Type B pancreatic cell (in vitro differentiated cells): Measurements from ENCODE around the gene CSH1. TPM values are rescaled to one million over a fixed set of nuclear protein-coding genes. Genes with fewer than 3 reads are reported as not detected.
"Not testable (repeated sequence)": the region's sequence is repeated elsewhere in the genome, so short reads cannot be mapped to it uniquely, and the experiment has no call there.

ENCODE experiments used
- DNase-seq: peaks from one replicate; pipeline ENCODE4 v3.0.0; 2021; ENCODE audit warnings: mixed read lengths; ENCODE audit not compliant: unreplicated experiment; ENCODE audit errors: extremely low spot score
- H3K27ac Mint-ChIP-seq: 2 replicates; pipeline ENCODE4 v1.8.0; 2021; ENCODE audit warnings: mild to moderate bottlenecking, mixed read lengths
- H3K27me3 Mint-ChIP-seq: 2 replicates; pipeline ENCODE4 v1.8.0; 2021; ENCODE audit warnings: mixed read lengths
- H3K36me3 Mint-ChIP-seq: 2 replicates; pipeline ENCODE4 v1.8.0; 2021; ENCODE audit warnings: mixed read lengths
- H3K4me1 Mint-ChIP-seq: one replicate; pipeline ENCODE4 v1.8.0; 2021; ENCODE audit warnings: mixed read lengths; ENCODE audit not compliant: unreplicated experiment
- H3K4me3 Mint-ChIP-seq: 2 replicates; pipeline ENCODE4 v1.8.0; 2021; ENCODE audit warnings: mild to moderate bottlenecking, mixed read lengths
- H3K9me3 Mint-ChIP-seq: 2 replicates; pipeline ENCODE4 v1.8.0; 2021; ENCODE audit warnings: mixed read lengths
- CTCF ChIP-seq: fragments of 200-600 bp; sonication (generic); conservative IDR thresholded peaks from 2 replicates; pipeline ENCODE4 v1.5.0; 2021; ENCODE audit warnings: antibody characterized with exemption, mild to moderate bottlenecking
- total RNA-seq: library from RNA; stranded (reverse); gene quantifications from 2 replicates; pipeline ENCODE4 v1.2.1, GENCODE V29; 2021; ENCODE audit warnings: low replicate concordance

The CSH1 gene
- total RNA-seq, 1 donor from 2014 or later, result not detected

- H3K27ac Mint-ChIP-seq, result no peak overlapping the region
- TF ChIP-seq CTCF, result no peak
- no peak overlapping the region for H3K4me3 Mint-ChIP-seq
- peaks cover 17% of the 10 kb centered on the region for H3K27me3 Mint-ChIP-seq
- H3K4me1 Mint-ChIP-seq, result no peaks in the 10 kb centered on the region
- DNase-seq, result no peak
- no peaks in the 10 kb centered on the region for H3K36me3 Mint-ChIP-seq
- H3K9me3 Mint-ChIP-seq, result no peaks in the 10 kb centered on the region
Observed at GRCh38 chr17:63880706-63881105, 15.7 kb downstream of the CSH1 start.

DNA sequence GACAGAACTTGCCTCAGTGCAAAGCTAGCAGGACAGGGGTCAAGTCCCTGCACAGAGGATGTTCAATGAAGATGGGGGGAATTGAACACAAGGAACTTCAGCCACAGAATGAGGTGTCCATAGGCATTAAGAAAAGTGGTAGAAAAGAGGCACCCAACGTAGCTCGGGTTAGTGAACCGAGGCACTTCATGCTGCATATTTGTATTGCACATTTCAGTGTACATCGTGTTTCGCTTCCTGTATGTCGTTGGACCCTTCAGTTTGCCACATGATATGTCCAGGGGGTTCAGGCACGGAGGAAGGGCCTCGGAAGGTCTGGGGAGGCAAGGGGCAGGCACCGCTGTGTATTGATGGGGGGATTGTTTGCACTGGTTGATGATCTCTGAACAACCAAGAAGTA, 18.0 kb downstream of the CSH1 start:
- not testable (repeated sequence) for DNase-seq, H3K4me1 Mint-ChIP-seq, H3K27ac Mint-ChIP-seq, H3K4me3 Mint-ChIP-seq, H3K36me3 Mint-ChIP-seq, H3K9me3 Mint-ChIP-seq
- peaks cover 17% of the 10 kb centered on the region for H3K27me3 Mint-ChIP-seq

- not testable (repeated sequence) for H3K4me1 Mint-ChIP-seq, H3K27ac Mint-ChIP-seq, H3K9me3 Mint-ChIP-seq, DNase-seq, H3K36me3 Mint-ChIP-seq, H3K4me3 Mint-ChIP-seq
- peaks cover 13% of the 10 kb centered on the region for H3K27me3 Mint-ChIP-seq
Observed at GRCh38 chr17:63874693-63875092, 21.7 kb downstream of the CSH1 start.

DNA sequence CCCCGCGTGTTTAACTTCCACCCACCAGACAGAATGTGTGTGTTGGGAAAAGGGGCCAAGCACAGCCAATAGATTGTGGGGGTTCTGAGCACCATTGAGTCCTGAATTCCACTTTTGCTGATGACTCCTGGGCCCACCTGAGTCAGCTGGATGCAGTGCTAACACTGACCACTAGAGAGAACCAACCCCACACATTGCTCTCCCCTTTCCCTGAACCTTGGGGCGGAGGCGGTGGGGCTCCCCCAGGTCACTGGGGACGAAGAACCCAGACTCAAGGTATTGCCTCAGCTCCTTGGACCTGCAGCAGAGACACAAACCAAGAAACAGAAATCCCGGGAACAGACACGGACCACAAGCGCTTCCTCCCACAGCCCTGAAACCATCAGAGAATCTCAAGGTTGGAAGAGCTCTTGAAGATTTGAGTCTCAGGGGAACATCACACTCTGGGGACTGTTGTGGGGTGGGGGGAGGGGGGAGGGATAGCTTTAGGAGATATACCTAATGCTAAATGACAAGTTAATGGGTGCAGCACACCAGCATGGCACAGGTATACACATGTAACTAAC, 22.2 kb downstream of the CSH1 start:
- H3K4me1 Mint-ChIP-seq, H3K9me3 Mint-ChIP-seq, H3K27ac Mint-ChIP-seq, H3K27me3 Mint-ChIP-seq, DNase-seq, H3K36me3 Mint-ChIP-seq, H3K4me3 Mint-ChIP-seq: not testable (repeated sequence)

DNA sequence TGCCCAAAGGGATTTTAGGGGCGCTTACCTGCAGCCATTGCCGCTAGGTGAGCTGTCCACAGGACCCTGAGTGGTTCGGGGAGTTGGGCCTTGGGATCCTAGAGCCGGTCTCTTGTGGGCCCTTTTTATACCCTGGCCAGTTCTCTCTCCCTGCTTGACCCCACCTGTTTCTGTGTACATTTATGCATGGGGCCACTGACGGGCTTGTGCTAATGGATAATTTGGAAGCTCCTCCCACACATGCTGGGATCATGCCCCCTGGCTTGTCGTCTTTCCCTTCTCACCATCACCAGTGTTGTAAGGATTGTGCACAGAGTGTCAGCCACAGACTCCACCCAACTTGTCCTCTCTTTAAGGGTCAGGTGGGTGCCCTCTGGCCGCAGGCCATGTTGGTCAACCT, 22.8 kb downstream of the CSH1 start, which contains the start of gene CSH2:
Gene CSH2 (minus strand): TSS at position 101 of the 400 bp plus-strand sequence. CDS start 63 bp downstream, at position 38.
- H3K9me3 Mint-ChIP-seq, H3K27me3 Mint-ChIP-seq, DNase-seq, H3K36me3 Mint-ChIP-seq, H3K4me1 Mint-ChIP-seq, H3K27ac Mint-ChIP-seq, H3K4me3 Mint-ChIP-seq: not testable (repeated sequence)

DNA sequence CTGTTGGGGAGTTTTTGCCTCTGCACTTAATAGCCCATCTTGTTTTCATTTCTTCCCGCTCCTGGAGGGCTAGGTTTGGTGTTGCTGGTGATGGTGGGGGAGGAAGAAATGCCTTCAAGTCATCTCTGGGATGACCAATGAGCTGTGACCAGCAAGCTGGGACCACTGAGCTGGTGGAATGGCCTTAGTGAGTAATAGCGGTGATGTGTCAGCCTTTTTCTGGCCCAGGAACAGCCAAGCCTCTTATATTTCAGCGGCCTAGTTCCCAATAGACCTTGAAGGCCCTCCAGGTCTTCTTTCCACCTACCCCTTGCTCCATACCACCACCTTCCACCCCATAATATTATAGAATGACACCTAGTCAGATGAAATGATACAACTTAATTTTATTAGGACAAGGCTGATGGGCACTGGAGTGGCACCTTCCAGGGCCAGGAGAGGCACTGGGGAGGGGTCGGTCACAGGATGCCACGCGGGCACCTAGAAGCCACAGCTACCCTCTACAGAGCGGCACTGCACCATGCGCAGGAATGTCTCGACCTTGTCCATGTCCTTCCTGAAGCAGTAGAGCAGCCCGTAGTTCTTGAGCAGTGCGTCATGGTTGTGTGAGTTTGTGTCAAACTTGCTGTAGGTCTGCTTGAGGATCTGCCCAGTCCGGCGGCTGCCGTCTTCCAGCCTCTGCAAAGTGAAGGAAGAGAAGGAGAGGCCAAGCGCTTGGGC, 24.6 kb downstream of the CSH1 start:
- not testable (repeated sequence) for H3K9me3 Mint-ChIP-seq, DNase-seq, H3K4me3 Mint-ChIP-seq, H3K4me1 Mint-ChIP-seq, H3K36me3 Mint-ChIP-seq, H3K27ac Mint-ChIP-seq, H3K27me3 Mint-ChIP-seq

DNA sequence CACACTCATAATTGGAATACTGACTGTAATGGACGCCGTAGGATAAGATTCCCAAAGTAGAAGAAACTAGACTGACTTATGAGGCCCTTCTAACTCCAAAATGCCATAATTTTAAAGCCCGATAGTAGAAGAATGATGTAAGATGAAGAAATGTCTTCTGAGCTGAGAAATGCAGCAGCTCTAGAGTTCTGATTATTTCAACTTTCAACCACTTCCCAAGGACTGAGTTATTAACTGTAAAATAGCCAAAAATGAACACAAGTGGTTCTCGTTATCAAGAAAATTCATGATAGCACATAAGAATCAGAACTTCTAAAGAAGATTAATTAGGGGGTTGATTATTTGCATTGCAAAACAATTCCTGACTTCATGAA, 26.1 kb downstream of the CSH1 start:
- H3K36me3 Mint-ChIP-seq, H3K9me3 Mint-ChIP-seq, H3K27ac Mint-ChIP-seq, H3K27me3 Mint-ChIP-seq, H3K4me1 Mint-ChIP-seq, H3K4me3 Mint-ChIP-seq, DNase-seq: not testable (repeated sequence)

DNA sequence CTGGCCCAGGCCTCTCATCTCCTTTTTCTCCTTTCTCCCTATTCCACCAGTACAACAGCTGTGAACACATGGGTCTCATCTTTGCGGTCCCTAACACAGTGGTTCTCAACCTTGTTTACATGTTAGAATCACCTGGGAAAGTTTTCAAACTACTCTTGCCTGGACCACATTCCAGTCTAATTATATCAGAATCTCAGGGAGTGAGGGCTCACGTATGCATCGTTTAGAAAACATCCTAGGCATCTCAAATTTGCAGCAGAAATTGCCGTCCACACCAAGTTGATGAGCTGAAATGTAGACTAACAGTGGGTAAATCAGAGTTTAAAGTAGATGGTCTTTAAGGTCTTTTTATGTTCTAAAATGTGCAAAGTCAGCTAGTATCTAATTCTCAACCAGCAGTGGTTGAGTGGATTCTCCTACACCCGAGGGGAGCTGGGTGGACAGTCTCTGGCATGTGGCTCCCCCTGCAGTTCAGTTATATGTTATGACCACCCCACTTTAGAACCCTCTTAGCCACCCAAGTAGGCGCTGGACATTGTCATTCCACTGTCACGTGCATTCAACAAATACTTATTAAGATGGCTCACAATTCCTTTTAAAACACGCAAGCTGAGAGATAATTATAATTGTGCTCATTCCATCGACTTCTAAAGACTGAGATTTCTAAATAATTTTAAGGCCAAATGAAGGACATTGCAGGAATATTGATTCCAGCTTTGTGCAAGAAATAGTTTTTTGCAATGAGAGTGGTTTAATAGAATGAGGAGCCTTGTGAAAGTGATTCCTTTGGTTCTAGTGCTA, 26.7 kb downstream of the CSH1 start:
- H3K9me3 Mint-ChIP-seq, H3K4me1 Mint-ChIP-seq, H3K4me3 Mint-ChIP-seq, H3K27me3 Mint-ChIP-seq, DNase-seq, H3K27ac Mint-ChIP-seq, H3K36me3 Mint-ChIP-seq: not testable (repeated sequence)
- TF ChIP-seq CTCF, result peak; percentile 56

DNA sequence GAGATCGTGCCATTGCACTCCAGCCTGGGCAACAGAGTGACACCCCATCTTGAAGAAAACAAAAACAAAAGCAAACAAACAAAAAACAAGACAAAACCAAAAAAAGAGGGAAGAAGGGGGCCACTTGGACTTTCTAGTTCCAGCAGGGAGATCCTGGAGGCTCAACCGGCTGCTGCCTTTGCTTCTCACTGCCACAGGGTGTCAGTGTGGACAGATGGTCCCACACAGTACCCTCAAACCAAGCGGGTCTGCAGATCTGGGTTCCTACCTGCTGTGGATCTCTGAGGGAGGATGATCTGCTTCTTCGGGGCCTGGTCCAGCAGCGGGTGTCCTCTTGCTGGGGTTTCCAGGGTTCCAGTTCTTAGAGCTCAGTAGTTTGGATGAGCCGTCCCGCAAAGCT, 29.7 kb downstream of the CSH1 start:
- H3K4me1 Mint-ChIP-seq, H3K4me3 Mint-ChIP-seq, DNase-seq: not testable (repeated sequence)

More for the DNA sequence above, 29.7 kb downstream of the CSH1 start:
- H3K27me3 Mint-ChIP-seq, H3K27ac Mint-ChIP-seq, H3K9me3 Mint-ChIP-seq, H3K36me3 Mint-ChIP-seq: not testable (repeated sequence)
